ENCODE data around the gene COPS4.
"Not testable (repeated sequence)": the region's sequence is repeated elsewhere in the genome, so short reads cannot be mapped to it uniquely, and the experiment has no call there.

The COPS4 gene

DNA sequence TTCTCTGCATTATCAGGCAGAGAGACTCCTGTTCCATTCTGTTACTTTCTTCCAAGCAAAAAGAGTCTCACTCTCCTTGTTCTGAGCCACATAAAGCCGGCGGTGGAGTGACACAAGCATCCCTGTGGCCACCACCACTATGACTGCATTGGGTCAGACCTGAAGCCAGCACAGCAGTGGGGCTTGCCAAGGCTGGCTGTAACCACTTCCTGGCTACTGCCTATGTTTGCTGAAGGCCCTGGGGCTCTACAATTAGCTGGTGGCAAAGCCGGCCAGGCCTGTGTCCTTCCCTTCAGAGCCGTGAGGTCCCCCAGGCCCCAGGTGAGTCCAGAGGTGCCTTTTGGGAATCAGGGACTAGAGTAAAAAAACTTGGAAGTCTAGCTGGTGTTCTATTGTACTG lies 47.8 kb downstream of the COPS4 start:
- Histone ChIP-seq H3K27me3 (ENCODE audit: control insufficient read depth in 1 of 2, insufficient read depth in 2 of 2, low read length in 2 of 2) (no peaks in the 10 kb centered on the region), H3K9ac (ENCODE audit: low read depth in 1 of 2, low read length in 2 of 2) (no peak overlapping the region), H3K4me1 (ENCODE audit: control insufficient read depth in 1 of 2, insufficient read depth in 2 of 2, low read length in 2 of 2) (no peaks in the 10 kb centered on the region), H3K27ac (ENCODE audit: low read depth, low read length) (no peak overlapping the region), H3K36me3 (ENCODE audit: control insufficient read depth in 1 of 2, insufficient read depth in 2 of 2, low read length in 2 of 2) (no peaks in the 10 kb centered on the region), H3K4me3 (ENCODE audit: low read depth in 1 of 2, low read length in 2 of 2) (no peak overlapping the region), H3K9me3 (ENCODE audit: control insufficient read depth in 1 of 2, low read length in 2 of 2) (no peaks in the 10 kb centered on the region)

DNA sequence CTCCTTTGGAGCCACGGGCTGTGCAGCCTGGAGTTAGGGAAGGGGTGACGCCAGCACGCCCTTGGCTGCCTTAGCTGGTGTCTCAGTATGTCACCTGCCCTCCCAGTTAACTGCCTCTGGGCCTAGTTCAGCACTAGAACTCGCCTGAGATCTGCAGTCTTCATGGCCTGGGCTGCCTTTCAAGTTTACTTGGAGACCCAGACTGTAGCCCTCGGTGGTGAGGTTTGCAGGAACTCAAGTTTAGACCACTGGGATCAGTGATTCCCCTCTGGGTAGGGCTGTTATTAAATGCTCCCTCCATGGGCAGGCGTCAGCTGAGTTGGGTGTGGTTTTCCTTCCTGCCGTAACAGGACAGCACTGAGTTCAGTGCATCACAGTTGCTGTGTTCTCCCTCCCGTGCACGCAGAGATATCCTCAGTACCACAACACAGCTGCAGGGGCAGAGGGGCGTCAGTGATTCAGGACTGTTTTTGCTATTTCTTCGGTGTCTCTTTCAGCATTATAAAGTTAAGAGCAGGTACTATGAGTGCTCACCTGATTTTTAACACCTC lies 49.0 kb downstream of the COPS4 start:
- Histone ChIP-seq H3K9ac (ENCODE audit: low read depth in 1 of 2, low read length in 2 of 2) (no peak overlapping the region), H3K4me3 (ENCODE audit: low read depth in 1 of 2, low read length in 2 of 2) (no peak overlapping the region), H3K27ac (ENCODE audit: low read depth, low read length) (no peak overlapping the region), H3K4me1 (ENCODE audit: control insufficient read depth in 1 of 2, insufficient read depth in 2 of 2, low read length in 2 of 2) (no peaks in the 10 kb centered on the region), H3K36me3 (ENCODE audit: control insufficient read depth in 1 of 2, insufficient read depth in 2 of 2, low read length in 2 of 2) (peaks cover 4 to 5% of the 10 kb centered on the region in 2 donors), H3K9me3 (ENCODE audit: control insufficient read depth in 1 of 2, low read length in 2 of 2) (no peaks in the 10 kb centered on the region), H3K27me3 (ENCODE audit: control insufficient read depth in 1 of 2, insufficient read depth in 2 of 2, low read length in 2 of 2) (no peaks in the 10 kb centered on the region)

DNA sequence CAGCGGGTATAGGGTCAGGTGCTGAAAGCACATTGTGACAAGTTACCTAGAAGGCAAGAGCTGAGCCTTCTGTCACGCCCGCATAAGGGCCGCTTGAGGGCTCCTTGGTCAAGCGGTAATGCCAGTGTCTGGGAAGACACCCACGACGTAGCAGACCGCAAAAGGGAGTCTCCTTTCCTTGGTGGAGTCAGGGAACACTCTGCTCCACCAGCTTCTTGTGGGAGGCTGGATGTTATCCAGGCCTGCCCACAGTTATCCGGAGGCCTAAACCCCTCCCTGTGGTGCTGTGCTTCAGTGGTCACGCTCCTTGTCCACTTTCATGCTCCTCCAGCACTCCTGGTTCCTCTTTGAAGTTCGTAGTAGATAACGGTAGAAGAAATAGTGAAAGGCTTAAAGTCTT lies 50.0 kb downstream of the COPS4 start:
- H3K9me3 ChIP-seq (ENCODE audit: control insufficient read depth in 1 of 2, low read length in 2 of 2); H3K4me1 ChIP-seq (ENCODE audit: control insufficient read depth in 1 of 2, insufficient read depth in 2 of 2, low read length in 2 of 2); H3K27me3 ChIP-seq (ENCODE audit: control insufficient read depth in 1 of 2, insufficient read depth in 2 of 2, low read length in 2 of 2); H3K27ac ChIP-seq (ENCODE audit: low read depth, low read length); H3K4me3 ChIP-seq (ENCODE audit: low read depth in 1 of 2, low read length in 2 of 2); H3K36me3 ChIP-seq (ENCODE audit: control insufficient read depth in 1 of 2, insufficient read depth in 2 of 2, low read length in 2 of 2); H3K9ac ChIP-seq (ENCODE audit: low read depth in 1 of 2, low read length in 2 of 2): not testable (repeated sequence)

DNA sequence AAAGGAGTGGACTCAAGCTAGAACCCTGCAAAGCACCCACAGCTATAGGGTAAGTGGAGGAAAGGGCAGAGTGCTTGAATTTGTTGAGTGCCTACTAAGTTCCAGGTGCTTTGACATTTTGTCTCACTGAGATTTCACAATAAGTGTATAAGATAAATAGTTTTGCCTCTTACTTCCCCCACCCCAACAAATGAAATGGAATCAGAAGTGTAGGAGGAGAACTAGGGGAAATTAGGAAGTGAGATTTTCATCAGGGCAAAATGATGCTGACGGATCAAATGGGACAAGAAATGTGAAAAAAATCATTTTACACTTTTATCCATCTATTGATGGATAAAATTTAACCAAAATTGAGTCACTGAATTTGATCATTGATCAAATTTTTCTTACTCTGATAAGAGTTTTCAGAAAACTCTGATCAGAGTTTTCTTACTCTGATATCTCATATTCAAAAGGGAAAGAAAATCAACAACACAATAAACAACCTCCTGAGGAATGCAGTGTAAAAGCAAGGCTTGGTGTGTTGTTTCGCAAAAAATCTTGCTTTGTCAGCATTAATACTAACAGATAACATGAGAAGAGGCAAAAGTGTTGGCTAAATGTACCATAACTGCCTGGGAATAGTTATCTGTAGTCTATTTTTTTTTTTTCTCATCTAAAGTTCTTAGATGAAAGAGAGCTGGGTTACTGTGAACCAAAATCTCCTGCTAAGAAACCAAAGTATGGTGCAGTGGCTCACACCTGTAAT lies 54.6 kb downstream of the COPS4 start:
- no peak overlapping the region for H3K4me3 ChIP-seq (ENCODE audit: low read depth in 1 of 2, low read length in 2 of 2)
- no peak overlapping the region for H3K9ac ChIP-seq (ENCODE audit: low read depth in 1 of 2, low read length in 2 of 2)
- no peaks in the 10 kb centered on the region for H3K9me3 ChIP-seq (ENCODE audit: control insufficient read depth in 1 of 2, low read length in 2 of 2)
- no peaks in the 10 kb centered on the region for H3K27me3 ChIP-seq (ENCODE audit: control insufficient read depth in 1 of 2, insufficient read depth in 2 of 2, low read length in 2 of 2)
- no peaks in the 10 kb centered on the region for H3K4me1 ChIP-seq (ENCODE audit: control insufficient read depth in 1 of 2, insufficient read depth in 2 of 2, low read length in 2 of 2)
- H3K27ac ChIP-seq (ENCODE audit: low read depth, low read length), result no peak overlapping the region
- H3K36me3 ChIP-seq (ENCODE audit: control insufficient read depth in 1 of 2, insufficient read depth in 2 of 2, low read length in 2 of 2), result peaks cover 16 to 31% of the 10 kb centered on the region in 2 donors

DNA sequence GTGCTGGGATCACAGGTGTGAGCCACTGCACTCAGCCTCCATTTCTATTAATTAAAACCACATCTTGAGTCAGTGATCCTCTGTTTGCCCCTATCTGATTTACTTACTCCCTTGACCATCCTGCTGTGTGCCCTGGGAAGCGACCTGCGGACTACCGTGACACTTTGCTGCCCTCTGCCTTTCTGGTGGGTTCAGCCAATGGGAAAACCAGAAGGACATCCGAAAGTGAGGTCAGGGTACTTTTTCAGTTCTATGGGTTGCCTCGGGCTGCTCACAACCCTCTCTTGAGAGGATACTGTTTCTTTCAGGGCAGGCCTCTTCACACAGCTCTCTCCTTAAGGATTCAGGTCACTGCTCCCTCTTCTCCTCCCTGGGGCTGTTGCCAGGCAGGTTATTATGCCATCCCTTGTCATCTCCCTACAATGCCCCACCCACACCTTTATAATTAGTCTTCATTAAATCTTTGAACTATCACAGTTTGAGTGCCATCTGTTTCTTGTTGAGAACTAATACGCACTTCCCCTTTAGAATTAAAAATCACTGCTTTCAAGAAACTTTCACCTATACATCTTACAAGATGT lies 58.2 kb downstream of the COPS4 start:
- no peaks in the 10 kb centered on the region for H3K27me3 ChIP-seq (ENCODE audit: control insufficient read depth in 1 of 2, insufficient read depth in 2 of 2, low read length in 2 of 2)
- H3K4me3 ChIP-seq (ENCODE audit: low read depth in 1 of 2, low read length in 2 of 2), result no peak overlapping the region
- H3K36me3 ChIP-seq (ENCODE audit: control insufficient read depth in 1 of 2, insufficient read depth in 2 of 2, low read length in 2 of 2), result peaks cover 16 to 43% of the 10 kb centered on the region in 2 donors
- no peak overlapping the region for H3K9ac ChIP-seq (ENCODE audit: low read depth in 1 of 2, low read length in 2 of 2)
- H3K9me3 ChIP-seq (ENCODE audit: control insufficient read depth in 1 of 2, low read length in 2 of 2), result no peaks in the 10 kb centered on the region
- H3K27ac ChIP-seq (ENCODE audit: low read depth, low read length), result no peak overlapping the region
- H3K4me1 ChIP-seq (ENCODE audit: control insufficient read depth in 1 of 2, insufficient read depth in 2 of 2, low read length in 2 of 2), result no peaks in the 10 kb centered on the region

DNA sequence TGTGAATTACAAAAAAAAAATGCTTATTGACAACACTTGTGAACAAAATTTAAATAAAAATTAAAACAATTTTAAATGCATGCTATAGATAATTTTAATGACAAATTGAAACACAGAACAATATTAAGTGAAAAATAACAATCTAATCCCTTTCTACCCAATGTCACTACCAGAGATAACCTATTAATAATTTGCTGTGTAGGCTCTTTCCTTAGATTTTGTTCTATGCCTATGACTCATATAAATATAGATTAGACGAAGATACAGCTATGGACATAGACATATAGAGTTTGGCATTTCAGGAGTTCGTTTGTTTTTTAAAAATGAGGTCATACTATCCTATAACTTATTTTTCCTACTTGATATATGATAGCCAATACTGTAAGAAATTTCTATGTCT lies 61.4 kb downstream of the COPS4 start:
- H3K9ac ChIP-seq (ENCODE audit: low read depth in 1 of 2, low read length in 2 of 2), result no peak overlapping the region
- no peaks in the 10 kb centered on the region for H3K27me3 ChIP-seq (ENCODE audit: control insufficient read depth in 1 of 2, insufficient read depth in 2 of 2, low read length in 2 of 2)
- H3K4me1 ChIP-seq (ENCODE audit: control insufficient read depth in 1 of 2, insufficient read depth in 2 of 2, low read length in 2 of 2), result no peaks in the 10 kb centered on the region
- H3K36me3 ChIP-seq (ENCODE audit: control insufficient read depth in 1 of 2, insufficient read depth in 2 of 2, low read length in 2 of 2), result peaks cover 9 to 32% of the 10 kb centered on the region in 2 donors
- no peak overlapping the region for H3K4me3 ChIP-seq (ENCODE audit: low read depth in 1 of 2, low read length in 2 of 2)
- H3K9me3 ChIP-seq (ENCODE audit: control insufficient read depth in 1 of 2, low read length in 2 of 2), result no peaks in the 10 kb centered on the region
- H3K27ac ChIP-seq (ENCODE audit: low read depth, low read length), result no peak overlapping the region

DNA sequence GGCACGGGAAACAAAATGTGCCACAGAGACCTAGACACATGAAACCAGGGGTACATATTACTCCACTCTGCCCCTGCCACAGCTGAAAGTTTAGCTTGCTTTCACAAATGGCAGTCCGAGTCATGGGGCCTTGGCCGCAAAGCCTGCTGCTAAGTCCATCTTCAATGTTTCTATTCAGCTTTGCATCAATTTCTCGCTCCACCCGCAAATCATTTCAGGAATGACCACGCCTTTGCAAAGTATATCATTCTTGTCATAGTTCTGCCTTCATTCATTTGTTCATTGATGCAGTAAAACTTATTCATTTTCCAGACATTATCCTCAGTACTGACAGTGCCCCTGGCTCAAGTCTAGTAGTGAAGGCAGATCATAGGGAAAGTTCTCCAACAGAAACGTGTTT lies 70.0 kb downstream of the COPS4 start:
- no peak overlapping the region for H3K9ac ChIP-seq (ENCODE audit: low read depth in 1 of 2, low read length in 2 of 2)
- no peaks in the 10 kb centered on the region for H3K9me3 ChIP-seq (ENCODE audit: control insufficient read depth in 1 of 2, low read length in 2 of 2)
- no peak overlapping the region for H3K4me3 ChIP-seq (ENCODE audit: low read depth in 1 of 2, low read length in 2 of 2)
- H3K4me1 ChIP-seq (ENCODE audit: control insufficient read depth in 1 of 2, insufficient read depth in 2 of 2, low read length in 2 of 2), result peaks cover 0 to 7% of the 10 kb centered on the region in 2 donors
- no peak overlapping the region for H3K27ac ChIP-seq (ENCODE audit: low read depth, low read length)
- H3K27me3 ChIP-seq (ENCODE audit: control insufficient read depth in 1 of 2, insufficient read depth in 2 of 2, low read length in 2 of 2), result no peaks in the 10 kb centered on the region
- peaks cover 3 to 15% of the 10 kb centered on the region in 2 donors for H3K36me3 ChIP-seq (ENCODE audit: control insufficient read depth in 1 of 2, insufficient read depth in 2 of 2, low read length in 2 of 2)

DNA sequence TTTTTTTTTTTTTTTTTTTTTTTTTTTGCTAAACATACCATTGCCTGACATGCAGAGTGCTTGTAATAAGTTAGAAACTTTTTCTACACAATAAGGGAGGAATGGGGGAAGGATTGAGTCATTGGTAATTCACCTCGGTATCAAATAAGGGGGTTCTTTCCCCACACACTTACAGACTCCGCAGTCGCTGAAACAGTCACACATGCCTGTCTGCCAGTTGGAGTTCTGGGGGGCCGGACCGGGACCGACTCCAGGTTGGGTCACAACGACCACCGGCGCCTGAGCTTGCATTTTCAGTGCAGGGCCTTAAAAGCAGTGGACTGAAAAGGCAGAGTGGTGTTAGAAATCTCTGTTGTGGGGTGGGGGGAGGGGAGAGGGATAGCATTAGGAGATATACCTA lies 72.6 kb downstream of the COPS4 start:
- Histone ChIP-seq H3K27ac (ENCODE audit: low read depth, low read length) (no peak overlapping the region), H3K27me3 (ENCODE audit: control insufficient read depth in 1 of 2, insufficient read depth in 2 of 2, low read length in 2 of 2) (no peaks in the 10 kb centered on the region), H3K9ac (ENCODE audit: low read depth in 1 of 2, low read length in 2 of 2) (no peak overlapping the region), H3K4me1 (ENCODE audit: control insufficient read depth in 1 of 2, insufficient read depth in 2 of 2, low read length in 2 of 2) (peaks cover 9 to 14% of the 10 kb centered on the region in 2 donors), H3K4me3 (ENCODE audit: low read depth in 1 of 2, low read length in 2 of 2) (no peak overlapping the region), H3K9me3 (ENCODE audit: control insufficient read depth in 1 of 2, low read length in 2 of 2) (no peaks in the 10 kb centered on the region), H3K36me3 (ENCODE audit: control insufficient read depth in 1 of 2, insufficient read depth in 2 of 2, low read length in 2 of 2) (peaks cover 3 to 15% of the 10 kb centered on the region in 2 donors)

DNA sequence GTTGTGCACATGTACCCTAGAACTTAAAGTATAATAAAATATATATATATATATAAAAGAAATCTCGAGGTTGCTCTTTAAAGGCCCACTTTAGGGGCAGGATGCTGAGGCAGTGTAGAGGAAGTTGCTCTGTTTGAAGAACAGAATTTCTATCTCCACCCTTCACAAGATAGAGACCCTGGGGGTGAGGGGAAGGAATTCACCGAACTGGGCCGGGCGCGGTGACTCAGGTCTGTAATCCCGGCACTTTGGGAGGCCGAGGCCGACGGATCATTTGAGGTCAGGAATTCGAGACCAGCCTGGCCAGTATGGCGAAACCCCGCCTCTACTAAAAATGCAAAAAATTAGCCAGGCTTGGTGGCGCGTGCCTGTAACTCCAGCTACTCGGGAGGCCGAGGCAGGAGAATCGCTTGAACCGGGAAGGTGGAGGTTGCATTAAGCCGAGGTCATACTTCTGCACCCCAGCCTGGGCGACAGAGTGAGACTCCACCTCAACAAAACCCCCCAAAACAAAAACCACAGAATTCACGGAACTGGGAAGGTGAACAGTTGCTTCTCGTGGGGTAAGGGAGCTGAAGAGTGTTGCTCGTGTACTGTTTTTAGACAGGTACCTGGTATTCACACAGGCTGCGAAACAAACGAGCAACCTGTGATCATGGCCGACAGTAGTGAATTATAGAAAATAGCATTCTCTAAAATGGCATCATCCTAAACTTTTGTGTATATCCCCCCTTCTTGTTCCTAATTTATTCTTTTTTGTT lies 73.3 kb downstream of the COPS4 start:
- Histone ChIP-seq H3K4me3 (ENCODE audit: low read depth in 1 of 2, low read length in 2 of 2) (peak overlapping the region; percentile 26 to 75), H3K9ac (ENCODE audit: low read depth in 1 of 2, low read length in 2 of 2) (peak overlapping the region in 1 of 2 donors; percentile 49), H3K4me1 (ENCODE audit: control insufficient read depth in 1 of 2, insufficient read depth in 2 of 2, low read length in 2 of 2) (peaks cover 9 to 19% of the 10 kb centered on the region in 2 donors), H3K27ac (ENCODE audit: low read depth, low read length) (no peak overlapping the region), H3K36me3 (ENCODE audit: control insufficient read depth in 1 of 2, insufficient read depth in 2 of 2, low read length in 2 of 2) (peaks cover 3 to 15% of the 10 kb centered on the region in 2 donors), H3K9me3 (ENCODE audit: control insufficient read depth in 1 of 2, low read length in 2 of 2) (no peaks in the 10 kb centered on the region), H3K27me3 (ENCODE audit: control insufficient read depth in 1 of 2, insufficient read depth in 2 of 2, low read length in 2 of 2) (no peaks in the 10 kb centered on the region)
